GM18868 (cell line): ENCODE data around the gene TSPAN5.

Experiments
- ATAC-seq: cut with Tn5 transposase; IDR thresholded peaks from one replicate; pipeline ENCODE4 v1.9.1; 2021; ENCODE audit warnings: mild to moderate bottlenecking, moderate library complexity; ENCODE audit not compliant: unreplicated experiment

TSPAN5 gene

DNA sequence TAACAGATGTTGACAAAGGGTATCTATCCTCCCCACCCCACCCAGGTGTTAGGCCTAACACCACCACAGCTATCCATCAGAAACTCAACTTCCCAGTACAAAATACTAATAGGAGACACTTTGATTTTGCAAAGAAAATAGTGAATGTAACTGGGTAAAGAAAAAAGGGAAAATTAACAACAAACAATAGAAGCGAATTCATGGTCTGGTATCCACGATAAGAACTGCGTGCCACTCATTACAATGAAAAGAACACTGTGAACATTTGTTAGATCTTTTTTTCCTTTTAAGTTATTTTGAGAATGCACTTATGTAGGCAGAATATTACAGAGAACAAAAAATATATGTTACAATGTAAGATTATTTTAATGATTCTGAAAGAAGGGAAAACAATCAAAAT lies 12.0 kb downstream of the TSPAN5 start:
- no peak for ATAC-seq

DNA sequence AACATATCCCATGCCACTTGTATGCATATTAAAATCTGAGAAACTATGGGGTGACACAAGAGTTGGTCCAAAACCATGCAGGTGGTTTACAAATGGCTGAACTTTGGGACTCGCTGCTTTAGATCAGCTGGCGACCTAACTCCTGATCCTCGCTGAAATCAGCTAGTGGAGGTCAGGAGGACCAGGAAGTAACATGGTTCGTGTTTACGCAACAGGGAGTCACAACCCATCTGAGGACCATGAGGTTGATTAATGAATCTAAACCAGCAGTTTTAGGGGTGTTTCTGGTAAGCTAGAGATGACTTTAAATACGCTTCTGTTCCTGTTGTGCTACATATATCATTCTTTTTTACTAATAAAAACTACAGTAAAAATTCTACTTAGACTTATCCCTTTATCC lies 12.9 kb downstream of the TSPAN5 start:
- ATAC-seq, result no peak

DNA sequence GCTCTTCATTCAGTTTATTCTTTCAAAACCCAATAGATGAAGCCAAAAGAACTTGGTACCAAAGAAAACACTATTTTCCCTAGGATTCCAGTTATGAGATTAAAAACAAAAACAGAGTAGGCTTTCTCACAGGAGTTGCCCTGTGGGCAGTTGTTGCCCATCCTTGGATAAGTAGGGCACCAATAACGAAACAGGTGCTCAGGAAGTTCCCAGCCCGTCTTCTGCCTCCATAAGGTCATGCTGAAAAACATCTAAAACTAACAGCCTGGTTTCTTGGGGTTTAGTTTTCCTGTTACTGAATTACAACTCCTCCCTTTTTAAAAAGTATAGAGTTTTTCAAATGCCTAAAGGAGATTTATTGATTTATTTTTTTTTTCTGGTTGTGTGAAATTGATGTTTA lies 14.7 kb downstream of the TSPAN5 start:
- no peak for ATAC-seq

DNA sequence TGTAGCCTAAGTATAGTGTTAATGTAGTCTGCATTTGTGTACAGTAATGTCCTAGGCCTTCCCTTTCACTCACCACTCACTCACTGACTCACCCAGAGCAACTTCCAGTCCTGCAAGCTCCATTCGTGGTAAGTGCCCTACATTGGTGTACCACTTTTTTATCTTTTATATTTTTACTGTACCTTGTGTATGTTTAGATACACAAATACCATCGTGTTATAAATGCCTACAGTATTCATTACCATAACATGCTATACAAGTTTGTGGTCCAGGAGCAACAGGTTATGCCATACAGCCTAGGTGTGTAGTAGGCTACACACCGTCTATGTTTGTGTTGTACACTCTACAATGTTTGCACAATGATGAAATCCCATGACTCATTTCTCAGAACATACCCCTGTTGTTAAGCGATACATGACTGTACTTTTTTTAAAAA lies 15.4 kb downstream of the TSPAN5 start:
- no peak for ATAC-seq

DNA sequence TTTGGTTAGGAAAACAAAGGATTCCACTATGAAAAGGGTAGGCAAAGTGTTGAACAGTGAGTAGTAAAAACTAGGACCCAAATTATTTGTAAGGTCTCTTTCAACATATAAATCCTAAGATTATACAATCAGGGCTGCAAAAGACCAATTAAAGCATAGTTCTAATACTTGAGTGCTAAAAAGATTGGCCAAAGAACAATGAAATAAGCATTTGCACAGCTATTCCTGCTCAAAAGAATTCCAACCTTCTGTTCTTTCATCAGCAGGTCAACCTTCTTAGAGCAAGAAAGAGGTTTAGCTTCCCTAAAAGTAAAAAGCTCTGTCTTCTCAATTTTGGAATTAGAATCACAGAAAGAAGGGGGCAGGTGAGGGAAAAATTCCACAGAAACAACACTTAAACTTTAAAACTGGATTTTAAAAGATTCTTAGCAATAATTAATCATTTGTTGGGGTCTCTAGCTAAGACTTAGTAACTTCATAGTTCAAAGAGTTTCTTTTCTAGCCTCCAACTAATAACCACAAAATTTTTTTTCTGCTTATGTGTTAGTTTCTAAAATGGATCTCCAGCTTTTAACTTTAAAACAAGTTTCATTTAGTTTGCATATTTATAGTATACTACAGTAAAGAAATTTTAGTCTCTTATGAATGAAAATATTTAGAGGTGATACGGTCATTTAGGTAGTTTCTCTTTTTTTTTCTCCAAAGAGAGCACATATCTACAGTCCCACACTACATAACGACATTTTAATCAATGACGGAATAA lies 16.3 kb downstream of the TSPAN5 start:
- no peak for ATAC-seq

DNA sequence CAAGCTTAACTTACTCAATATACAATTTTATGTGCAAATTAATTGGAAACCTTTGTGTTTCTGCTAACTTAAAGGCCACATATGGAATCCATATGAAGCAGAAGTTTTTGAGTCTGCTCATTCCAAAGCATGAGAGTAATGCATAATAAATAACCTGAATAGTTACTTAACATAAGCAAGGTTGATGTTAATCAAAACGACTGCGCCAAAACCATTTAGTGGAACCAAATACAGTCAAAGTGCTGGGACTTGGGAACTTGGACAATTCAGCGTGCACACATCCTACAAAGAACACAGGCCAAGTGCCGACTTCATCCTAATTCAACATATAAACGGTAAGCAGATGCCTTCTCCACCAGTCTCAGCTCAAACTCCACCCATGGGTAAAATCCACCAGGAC lies 17.0 kb downstream of the TSPAN5 start:
- no peak for ATAC-seq

DNA sequence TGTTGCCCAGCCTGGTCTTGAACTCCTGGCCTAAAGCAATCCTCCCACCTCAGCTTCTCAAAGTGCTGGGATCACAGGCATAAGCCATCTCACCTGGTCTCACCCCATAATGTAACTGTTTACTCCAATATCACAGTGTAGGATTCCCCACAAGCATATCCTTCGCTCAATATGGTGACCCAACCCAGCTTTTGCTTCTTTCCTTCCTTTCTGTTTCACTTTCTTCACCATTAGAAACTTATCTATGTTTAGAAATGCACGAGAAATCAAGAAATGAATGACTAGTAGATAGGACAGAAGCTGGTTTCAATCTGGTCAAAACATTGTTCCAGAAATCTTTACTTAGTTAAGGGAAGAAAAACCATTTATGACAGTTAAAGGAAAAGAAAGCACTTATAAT lies 18.9 kb downstream of the TSPAN5 start:
- ATAC-seq, result peak; percentile 81

DNA sequence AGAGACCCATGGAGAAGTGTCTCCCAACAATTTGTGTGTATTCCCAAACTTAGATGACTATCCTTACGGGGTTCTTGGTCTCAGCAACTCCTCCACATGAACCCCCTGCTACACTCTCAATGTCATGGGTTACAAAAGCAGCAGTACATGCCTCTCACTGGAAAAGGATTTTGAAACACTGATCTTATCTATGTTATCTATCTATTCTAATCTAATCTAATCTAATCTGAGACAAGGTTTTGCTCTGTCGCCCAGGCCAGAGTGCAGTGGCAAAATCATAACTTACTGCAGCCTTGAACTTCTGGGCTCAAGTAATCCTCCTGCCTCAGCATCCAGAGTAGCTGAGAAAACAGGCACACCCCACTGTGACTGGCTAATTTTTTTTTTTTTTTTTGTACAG lies 19.3 kb downstream of the TSPAN5 start:
- no peak for ATAC-seq

DNA sequence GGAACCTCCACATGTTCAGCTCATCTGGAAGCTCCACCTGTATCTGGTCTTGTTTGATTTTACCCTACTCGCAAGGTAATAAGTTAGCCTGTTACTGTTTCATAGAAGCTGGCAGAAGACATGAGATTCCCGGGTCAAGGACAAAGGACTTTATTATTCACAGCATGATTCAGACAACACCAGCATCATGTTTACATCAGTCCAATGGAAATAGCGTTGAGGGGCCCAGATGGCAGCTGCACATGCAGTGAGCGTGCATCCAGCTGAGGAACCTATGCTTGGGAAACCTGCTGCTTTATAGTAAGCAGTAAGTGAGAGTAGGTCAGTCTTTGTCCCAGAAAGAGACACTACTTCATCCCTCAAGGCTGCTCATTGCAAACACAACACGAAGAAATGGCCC lies 19.8 kb downstream of the TSPAN5 start:
- ATAC-seq, result no peak

DNA sequence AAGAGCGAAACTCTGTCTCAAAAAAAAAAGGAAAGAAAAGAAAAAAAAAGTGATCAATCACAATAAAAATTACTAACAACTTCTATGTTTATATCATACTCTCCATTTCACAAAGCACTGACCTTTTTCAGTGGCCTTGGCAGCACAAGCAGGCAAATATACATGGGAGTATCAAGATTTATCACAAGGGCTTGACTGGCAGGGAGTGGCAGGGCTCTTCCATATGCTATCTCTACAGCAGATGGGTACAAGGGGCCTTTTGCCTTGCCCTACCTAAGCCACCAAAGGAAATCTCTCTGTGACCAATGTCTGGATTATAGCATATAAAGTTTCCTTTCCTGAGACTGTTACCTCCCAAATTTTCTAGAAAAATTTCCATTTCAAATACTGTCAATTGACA lies 24.4 kb downstream of the TSPAN5 start:
- no peak for ATAC-seq

DNA sequence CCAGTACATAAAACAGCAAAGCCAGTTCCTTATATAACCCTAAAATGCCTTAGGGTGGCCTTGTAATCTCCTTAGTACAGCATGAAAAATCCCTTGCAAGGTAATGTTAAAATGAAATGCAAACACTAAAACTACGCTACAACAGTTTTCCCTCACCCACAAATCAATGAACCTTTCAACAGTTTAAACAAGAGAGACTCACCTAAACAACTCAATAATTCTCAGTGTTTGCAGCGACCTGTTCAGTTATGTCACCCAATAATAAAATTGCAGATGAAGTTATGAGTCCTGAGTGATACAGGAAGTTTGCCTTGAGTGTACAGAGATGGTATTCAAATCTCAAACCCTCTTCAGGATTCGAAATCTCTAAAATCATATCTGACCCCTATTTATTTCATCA lies 25.3 kb downstream of the TSPAN5 start:
- no peak for ATAC-seq

DNA sequence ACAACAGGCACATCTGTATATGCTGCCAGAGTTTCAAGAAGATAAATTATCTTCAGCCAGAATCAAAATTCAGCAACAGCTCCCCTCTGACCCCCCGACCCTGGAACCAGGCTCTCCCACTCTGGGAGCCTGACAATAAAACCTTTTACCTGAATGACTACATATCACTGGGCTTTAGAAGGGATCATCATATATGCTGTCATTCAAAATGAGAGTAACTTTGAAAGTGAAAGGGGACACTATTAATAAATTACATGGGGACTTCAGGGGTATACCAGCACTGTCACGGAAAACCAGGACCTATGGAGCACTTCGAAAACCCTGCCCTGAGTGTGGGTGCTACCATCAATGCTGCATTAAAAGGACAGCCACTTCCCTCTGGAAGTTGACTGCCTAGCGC lies 26.2 kb downstream of the TSPAN5 start:
- ATAC-seq, result peak; percentile 52

DNA sequence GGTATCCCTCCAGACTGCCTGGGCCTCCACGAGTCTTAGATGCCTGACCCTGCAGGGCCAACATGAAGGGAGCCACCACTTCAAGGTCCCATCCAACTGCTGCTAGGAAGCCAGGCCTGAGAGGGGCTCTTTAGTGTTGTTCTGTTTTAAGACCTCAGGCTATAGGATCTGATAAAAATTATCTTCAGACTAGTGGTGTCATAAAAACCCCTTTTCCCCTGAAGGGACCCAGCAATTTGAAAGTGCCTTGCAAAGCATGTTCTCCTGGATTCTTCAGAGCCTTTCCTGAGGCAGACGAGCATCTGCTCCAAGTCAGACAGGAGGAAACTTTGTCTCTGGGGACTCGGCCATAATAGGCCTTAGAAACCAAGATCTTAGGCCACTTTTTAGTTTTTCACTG lies 26.9 kb downstream of the TSPAN5 start:
- ATAC-seq, result no peak

DNA sequence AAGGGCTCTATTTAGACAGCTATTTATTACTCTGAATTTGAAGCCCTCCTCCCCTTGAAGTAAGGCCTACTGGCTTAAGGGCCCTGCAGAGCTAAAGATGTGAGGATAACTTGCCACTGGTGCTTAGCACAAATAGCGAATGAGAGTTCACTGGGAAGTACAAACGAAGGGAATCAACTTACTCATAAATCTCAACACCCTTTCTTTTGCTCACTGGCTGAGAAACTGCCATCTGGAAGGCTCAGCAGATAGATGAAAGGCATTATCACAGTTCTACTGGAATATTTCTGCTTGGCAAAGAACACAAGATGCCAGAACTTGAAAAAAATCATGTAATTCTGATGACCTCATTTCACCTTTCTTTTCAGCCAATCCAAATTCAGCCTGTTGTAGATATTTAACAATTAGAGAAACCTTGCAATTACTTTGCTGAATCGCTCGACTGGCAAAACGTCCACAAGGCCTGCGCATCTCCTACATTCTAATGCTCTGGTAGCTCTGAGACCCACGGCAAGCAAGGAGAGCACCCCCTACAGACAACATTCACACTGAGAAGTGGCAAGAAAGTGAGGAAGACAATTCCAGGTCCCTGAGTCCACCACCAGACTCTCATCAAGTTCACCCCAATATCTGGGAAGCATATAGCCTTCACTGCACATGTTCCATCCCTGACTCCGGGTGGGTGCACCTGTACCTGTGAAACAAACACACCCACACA lies 27.5 kb downstream of the TSPAN5 start:
- no peak for ATAC-seq

DNA sequence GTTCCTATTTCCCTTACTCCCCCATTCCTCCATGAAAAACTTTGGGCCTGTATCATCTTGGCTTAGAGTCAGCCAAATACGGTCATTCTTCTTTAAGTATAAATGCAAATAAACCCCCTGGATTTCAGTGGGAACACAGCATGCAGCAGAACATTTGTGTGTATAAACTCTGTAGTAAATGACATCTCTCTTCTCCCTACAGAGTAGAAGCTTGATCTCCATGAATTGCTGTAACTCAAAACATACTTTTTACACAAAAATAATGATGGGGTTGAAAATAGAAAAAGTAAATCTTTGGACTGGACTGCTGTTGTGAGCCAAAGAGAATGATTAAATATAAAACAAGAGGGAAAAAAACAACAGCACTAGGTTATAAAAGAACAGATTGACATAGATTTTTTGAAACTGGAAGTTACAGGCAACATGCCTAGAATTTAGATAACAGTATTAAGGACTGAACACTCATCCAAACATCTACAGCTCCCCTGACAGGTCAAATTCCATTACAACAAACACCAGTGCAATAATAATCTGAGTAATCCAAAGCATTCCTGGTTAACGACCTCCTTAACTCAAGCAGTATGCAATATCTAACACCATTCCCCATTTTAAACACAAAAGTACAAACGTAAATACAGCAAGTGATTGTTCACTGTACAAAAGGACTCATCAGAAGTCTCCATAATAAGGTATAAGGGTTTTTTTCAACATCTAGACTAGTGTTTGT lies 30.7 kb downstream of the TSPAN5 start:
- no peak for ATAC-seq

DNA sequence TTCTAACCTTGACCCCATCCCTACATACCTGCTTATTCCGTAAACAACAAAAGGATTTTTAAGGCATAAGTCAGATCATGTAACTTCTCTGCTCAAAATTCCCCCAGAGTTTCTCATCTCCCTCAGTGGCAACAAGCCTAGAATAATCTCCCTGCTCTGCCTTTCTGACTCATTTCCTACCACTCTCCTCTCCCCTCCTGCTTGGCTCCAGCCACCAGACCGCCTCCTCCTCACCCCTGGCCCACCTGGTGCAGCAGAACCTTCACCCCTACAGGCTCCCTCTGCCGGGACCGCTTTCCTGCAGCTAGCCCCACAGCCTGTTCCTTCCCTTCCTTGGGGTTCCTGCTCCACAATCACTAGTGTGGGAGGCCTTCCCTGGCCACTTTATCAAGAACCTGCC lies 32.1 kb downstream of the TSPAN5 start:
- ATAC-seq, result peak; percentile 73

DNA sequence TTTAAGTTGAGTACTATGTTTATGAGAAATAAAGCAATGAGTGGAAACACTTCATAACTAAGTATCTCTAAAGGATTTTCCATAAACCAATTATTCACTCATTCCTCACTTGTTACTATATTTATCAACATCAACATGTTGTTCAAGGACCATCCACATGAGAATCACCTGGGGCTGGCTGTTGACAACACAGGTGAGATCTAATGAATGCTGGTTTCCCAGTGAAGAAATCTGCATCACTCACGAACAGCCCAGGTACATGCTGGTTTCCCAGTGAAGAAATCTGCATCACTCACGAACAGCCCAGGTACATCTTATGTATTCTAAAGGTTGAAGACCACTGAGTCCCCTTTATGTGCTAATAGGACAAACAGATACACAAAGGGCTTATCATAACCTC lies 32.5 kb downstream of the TSPAN5 start:
- ATAC-seq, result no peak

DNA sequence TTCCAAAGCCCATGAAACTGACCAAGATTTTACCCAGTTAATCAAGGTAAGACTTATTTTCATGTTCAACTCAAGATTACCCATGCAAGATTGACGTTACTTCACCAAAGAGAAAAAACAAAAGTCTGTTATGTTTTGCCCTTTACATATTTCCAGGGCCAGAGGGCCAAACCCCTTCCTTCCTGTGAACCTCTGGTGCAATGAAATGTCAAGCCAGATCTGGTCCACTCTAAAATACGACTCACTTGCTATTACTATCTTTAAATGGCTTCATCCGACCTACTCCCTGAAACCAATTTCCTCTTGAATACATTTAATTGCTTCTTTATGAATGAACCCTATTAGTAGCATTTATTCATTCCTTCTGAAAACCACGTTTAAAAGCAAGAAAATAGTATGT lies 33.0 kb downstream of the TSPAN5 start:
- ATAC-seq, result no peak

DNA sequence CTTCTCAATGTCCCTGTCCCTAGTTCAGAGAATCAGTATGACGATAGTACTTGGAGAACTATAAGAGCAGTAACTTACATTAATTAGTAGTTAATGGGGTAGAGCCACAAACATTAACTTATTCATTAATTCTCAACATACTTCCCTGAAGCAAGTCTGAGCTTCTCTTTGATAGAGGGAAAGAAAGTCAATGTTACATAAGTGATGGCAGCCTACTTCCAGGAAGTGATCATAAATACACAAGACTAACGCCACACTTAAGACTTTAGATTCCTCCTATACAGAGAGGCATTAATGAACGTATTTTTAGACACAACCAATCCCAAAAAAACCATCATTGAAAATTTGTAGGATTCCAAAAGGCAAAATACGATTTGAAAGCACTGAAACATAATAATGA lies 33.8 kb downstream of the TSPAN5 start:
- no peak for ATAC-seq

DNA sequence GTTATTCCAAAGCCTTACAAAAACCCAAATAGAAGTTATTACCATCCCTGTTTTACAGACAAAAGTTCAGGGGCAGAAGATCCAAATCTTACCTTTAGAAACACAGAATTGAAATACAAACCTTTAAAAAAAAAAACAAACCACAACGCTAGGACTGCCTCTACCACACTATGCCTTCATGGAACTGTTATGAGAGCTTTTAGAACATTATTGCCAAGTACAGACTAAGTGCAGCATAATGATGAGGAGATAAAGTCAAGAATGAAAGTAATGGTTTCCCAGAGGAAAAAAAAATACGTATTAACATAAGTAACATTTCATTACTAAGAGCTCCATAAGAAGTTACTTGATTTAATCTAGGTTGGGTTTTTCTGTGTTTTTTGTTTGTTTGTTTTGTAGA lies 34.3 kb downstream of the TSPAN5 start:
- no peak for ATAC-seq

DNA sequence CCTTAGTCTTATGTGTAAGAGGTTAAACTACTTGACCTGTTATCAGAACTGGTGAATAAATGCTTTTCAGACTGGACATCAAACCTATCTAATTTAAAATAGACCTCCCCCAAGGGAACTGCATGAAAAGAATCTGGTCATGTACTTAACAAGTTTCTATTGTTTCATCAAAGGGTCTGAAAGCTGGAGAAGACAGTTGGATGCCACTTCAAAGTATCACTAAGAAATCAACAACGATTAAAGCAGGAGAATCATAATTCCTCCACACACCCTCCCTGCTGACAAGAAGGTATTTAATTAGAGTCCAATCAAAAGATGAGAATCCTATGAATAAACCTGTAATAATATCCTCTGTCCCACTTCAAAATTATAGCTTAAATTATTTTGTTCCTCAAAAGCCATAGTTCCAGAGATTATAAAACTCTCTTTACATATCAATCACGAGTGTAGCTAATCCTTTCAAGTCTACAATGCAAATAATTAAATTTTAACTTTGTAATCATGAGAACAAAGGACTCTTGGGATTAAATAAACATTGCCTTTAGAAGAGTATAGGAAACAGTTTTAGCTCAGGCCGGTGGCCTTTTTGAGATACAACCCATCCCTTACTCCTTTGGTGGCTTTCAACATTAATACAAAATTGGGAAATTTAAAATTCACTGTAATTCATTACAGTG lies 35.1 kb downstream of the TSPAN5 start:
- no peak for ATAC-seq
